Pulmonary artery endothelial cell (primary cell): ENCODE measurements around the gene EPYC. TPM values are rescaled to one million over a fixed set of nuclear protein-coding genes. Genes with fewer than 3 reads are reported as not detected.
"Not testable (repeated sequence)": the region's sequence is repeated elsewhere in the genome, so short reads cannot be mapped to it uniquely, and the experiment has no call there.

Experiments used
- DNase-seq: peaks from one replicate; pipeline ENCODE4 v3.0.0-alpha.2; 2011; ENCODE audit warnings: low read depth, low spot score
- total RNA-seq: library from RNA; depleted of rRNA; stranded (reverse); fragments of >200 nt; gene quantifications from 2 replicates; pipeline ENCODE4 v1.2.3, GENCODE V29; 2014

Gene EPYC
- total RNA-seq, 1 donor from 2014 or later: not detected

DNA sequence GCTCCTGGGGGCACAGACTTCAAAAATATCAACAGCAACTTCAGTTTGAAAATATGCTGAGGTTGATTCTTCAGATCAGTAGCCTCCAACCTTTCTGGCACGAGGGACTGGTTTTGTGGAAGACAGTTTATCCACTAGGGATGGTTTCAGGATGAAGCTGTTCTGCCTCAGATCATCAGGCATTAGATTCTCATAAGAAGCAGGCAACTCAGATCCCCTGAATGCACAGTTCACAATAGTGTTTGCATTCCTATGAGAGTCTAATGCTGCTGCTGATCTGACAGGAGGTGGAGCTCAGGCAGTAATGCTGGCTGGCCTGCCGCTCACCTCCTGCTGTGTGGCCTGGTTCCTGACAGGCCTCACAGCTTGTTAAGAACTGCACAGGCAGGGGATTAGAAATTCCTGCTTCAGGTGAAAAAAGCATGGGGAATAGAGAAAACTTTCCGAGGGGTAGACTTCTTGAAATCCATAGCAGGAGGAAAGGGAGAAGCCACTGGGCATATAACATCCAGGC lies 12.8 kb downstream of the EPYC start:
- DNase-seq: no peak

- DNase-seq: no peak
These were observed 14.2 kb downstream of the EPYC start for GRCh38 chr12:90990611-90991010.

DNA sequence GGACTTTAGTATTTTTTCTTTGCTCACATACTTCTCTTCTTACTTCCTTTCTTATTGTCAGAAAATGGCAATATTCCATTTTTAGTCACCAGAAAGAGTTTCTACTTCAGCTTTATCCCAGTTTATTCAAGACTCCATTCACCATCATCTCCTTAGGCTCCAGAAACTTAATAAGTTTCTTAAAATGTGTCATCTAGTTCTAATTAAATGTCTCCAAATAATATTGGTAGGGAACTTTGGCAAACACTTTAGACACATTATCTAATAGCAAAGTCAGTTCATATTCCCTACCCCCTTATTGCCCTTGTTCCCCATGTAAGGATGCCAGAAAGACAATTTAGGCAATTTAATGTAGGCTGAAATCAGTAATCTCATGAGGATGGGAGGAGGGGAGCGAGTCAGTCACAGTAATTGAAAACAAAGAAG lies 15.1 kb downstream of the EPYC start:
- no peak for DNase-seq

DNA sequence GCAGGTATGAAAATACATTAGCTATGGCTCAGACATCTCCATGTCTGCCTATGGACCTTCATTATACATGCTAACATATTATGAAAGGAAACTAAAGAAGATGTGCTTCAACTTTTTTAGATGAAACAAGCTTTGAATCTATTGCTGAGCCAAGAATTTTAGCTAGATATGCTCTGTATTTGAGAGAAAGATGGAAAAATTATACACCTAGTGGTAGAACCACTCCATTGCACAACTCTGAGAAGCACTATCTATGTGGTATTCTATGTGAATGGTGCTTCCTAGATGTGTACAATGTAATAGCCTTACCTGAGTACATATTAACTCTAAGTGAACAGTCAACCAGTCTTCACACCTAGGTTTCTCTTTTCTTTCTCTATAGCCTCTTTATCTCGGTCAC lies 17.3 kb downstream of the EPYC start:
- DNase-seq: no peak

DNA sequence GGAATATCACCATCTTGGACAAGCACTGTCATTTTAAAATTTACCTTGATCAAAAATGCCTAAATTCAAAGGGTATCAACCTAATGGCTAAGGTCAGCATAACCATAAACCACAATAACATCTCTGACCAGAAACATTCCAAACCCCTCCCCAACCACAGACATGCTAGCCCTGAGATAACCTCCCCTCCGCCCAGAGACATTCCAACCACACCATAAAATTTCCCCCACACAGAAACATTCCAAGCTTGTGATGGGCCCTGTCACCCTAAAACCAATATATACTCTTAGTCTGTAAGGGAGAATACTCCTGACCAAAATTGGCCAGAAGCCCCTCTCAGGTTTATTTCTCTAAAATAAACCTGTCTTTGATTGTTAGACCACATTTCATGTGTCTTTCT lies 17.7 kb downstream of the EPYC start:
- DNase-seq: no peak

DNA sequence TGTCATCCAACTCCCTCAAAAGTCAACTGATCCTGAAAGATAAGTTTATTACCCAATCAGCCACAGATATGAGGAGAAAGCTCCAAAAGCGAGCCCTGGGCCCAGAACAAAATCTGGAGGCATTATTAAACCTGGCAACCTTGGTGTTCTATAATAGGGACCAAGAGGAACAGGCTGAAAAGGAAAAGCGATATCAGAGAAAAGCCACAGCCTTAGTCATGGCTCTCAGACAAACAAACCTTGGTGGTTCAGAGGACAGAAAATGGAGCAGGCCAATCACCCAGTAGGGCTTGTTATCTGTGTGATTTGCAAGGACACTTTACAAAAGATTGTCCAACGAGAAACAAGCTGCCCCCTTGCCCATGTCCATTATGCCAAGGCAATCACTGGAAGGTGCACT lies 19.4 kb downstream of the EPYC start:
- DNase-seq: not testable (repeated sequence)

GRCh38 chr12:90984114-90984513 lies 20.7 kb downstream of the EPYC start:
- no peak for DNase-seq

GRCh38 chr12:90982170-90982569 lies 22.6 kb downstream of the EPYC start:
- DNase-seq: no peak

- DNase-seq: no peak
These were observed 24.8 kb downstream of the EPYC start for GRCh38 chr12:90979951-90980350.

- no peak for DNase-seq
These were observed 25.8 kb downstream of the EPYC start for GRCh38 chr12:90979019-90979418.

DNA sequence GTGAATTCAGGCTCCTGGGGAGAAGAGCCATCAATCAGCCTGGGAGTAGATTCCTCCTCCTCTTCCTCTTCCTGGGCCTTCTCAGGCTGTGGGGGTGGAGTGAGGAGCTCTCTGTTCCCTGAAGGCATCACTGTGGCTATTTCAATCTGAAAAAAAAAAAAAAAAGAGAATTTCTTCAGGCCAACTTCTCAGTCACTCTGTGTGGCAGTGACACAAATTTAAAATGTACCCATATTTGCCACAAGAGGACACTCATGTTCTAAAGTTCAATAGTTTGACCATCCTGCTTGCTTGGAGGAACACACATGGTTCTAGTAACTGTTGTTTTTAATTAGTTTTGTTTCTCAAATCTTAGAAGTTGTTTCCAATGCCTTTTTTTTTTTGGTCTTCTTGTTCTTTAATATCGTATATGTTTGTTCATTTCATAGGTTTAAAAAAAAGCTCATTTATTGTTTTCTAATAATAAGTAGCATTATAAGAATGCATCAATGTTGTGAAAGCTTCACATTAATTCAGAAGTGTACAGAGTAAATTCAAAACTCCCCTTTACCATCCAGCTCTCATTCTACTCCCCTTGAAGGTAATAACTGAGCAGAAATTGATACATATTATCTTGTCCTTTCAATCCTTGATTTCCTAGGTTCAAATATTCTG lies 26.5 kb downstream of the EPYC start:
- DNase-seq: no peak

GRCh38 chr12:90977224-90977623 lies 27.5 kb downstream of the EPYC start:
- no peak for DNase-seq

GRCh38 chr12:90974286-90974685 lies 30.5 kb downstream of the EPYC start:
- DNase-seq: no peak

DNA sequence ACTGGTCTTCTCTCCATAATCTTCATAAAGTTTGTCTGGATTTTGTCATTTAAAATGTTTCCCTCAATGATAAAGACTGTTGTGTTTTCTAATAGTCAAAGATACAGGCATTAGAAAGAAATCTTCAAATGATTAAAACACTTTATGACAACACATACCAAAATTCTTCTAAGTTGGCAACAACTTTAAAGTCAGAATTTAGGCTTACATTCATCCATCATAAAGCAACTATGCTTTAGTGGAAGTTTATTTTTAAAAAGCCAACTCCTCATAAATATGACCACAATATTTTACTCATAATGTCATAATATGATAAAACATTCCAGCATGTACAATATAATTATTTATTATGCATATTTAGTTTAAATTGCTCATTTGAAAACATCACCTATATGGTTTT lies 32.5 kb downstream of the EPYC start:
- no peak for DNase-seq

DNA sequence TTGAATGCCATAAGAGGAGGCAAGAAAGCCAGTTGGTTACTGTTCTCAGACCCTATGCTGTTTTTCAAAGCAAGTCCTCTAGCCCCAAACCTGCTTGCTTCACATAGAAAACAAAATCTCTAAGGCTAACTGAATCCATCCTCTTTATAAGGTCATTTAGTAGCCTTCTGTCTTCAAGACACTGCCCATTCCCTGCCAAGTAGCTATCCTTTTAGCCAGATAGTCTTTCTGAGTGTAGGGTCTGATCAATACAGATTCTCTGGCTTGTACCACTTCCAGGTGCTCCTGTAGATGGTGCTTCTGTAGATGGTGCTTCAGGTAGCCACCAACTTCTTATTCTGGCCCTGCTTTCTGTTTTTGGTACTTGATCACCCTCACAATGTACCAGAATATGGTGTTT lies 33.9 kb downstream of the EPYC start:
- no peak for DNase-seq

DNA sequence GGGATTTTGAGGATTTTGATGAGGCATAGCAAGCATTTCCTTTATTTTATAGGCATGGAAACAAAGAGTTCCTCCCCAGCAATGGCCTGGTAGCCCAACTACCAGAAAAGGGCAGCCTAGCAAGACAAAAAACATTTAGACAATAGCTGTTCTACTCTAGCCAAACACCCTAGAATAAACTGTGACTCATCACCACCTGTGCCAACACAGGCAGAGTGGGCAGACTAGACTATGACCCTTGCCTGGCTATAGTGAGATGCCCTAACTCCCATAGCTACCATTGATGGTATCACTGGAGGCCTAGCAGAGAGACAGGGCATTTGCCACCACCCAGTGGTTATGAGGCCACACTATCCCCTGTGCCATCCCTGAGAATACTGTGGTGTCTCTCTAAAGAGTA lies 34.3 kb downstream of the EPYC start:
- DNase-seq: no peak

- no peak for DNase-seq
These were observed 34.9 kb downstream of the EPYC start for GRCh38 chr12:90969851-90970250.

- no peak for DNase-seq
These were observed 35.4 kb downstream of the EPYC start for GRCh38 chr12:90969346-90969745.

DNA sequence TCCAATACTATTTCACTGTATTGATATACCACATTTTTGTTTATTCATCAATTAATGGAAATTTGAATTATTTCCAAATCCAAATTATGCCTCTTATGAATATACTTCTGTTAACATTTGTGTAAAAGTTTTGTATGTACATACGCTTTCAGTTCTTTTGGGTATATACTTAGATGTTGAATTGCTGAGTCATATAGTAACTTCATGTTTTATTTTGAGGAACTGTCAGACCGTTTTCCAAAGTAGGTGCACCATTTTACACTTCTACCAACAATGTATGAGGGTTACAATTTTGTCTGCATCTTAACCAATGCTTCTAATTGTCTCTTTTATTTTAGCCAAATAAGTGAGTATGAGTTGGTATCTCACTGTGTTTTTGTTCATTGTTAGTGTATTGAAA lies 39.6 kb downstream of the EPYC start:
- DNase-seq: no peak

DNA sequence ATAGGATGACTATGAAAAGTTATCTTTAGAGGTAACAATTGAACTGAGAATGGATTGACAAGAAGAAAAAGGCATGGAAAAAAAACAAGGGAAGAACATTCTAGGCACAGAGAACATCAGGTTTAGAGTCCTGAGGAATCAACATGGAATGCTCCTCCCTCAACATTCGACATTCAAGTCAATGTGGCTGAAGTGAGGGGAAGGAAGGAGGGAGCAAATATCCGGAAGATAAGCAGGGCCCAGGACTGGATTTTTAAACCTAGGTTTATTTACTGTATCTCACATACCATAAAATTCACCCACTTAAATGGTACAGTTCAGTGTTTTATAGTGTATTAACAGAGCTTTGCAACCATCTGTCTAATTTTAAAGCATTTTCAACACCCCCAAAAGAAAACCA lies 40.2 kb downstream of the EPYC start:
- DNase-seq: no peak

GRCh38 chr12:90963946-90964345 lies 40.8 kb downstream of the EPYC start:
- DNase-seq: no peak

DNA sequence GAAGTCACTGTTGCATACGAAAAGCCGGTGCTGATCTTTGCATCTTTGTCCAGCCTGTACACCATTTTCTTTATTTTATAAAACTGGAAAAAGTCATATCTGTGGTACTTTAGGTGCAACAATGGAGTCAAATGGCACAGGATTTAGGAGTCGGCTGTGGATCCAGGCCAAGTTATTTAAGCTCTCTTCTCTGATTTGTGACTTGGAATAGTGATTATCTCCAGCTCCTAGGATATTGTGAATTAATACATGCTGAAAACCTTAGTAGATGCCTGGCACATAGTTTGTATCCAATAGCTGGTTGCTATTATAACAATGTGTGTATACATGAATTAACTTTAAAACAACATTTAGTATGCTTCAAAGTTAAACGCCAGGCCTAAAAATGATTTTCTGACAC lies 43.6 kb downstream of the EPYC start:
- no peak for DNase-seq

DNA sequence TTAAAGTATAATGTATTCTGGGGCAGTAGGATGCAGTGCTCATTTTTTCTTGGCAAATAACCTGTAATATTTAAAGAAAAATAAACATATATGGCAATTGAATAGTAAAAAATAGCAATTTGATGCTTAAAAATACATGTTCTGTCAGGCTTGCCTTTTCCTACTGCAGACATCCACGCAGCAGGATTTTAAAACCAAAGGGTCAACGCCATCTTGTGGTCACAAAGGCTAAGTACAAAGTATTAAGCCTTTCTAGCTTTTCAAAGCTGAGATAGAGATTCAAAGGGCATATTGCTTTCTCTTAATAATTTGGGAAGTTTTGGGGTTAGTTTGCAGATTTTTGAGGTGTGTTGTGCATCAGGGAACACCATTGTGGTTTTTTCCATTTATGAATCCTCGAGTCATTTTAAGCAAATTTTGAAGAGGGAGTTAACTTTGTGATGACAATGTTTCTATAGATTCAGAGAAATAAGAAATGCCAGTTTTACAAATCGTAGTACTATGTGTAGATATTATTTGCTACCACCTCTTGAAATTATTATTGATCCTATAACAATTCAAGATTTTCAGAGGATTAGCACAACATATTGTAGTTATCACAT lies 45.1 kb downstream of the EPYC start:
- DNase-seq: peak; percentile 8
